Neural cell (in vitro differentiated cells): ENCODE data around the gene ADAMTS19. TPM values are rescaled to one million over a fixed set of nuclear protein-coding genes. Genes with fewer than 3 reads are reported as not detected.

Source experiments
- H2AFZ ChIP-seq: fragments of 200-600, 300-800 bp; sonication (generic), shearing (Covaris generic); 2 replicates; pipeline ENCODE4 v1.6.0; 2014; ENCODE audit warnings: low read depth, mild to moderate bottlenecking, antibody characterized with exemption, low read length, moderate library complexity
- H3F3A ChIP-seq: fragments of 200-600 bp; shearing (Covaris generic); 2 replicates; pipeline ENCODE4 v1.6.1; 2016; ENCODE audit warnings: mild to moderate bottlenecking, moderate library complexity, mixed read lengths, antibody characterized with exemption, low read length; ENCODE audit not compliant: insufficient read depth, poor library complexity, severe bottlenecking
- H3K27ac ChIP-seq: fragments of 200-600, 300-800 bp; sonication (generic), shearing (Covaris generic); 2 replicates; pipeline ENCODE4 v1.5.1; 2014; ENCODE audit warnings: mild to moderate bottlenecking, low read length, moderate library complexity
- H3K27me3 ChIP-seq: fragments of 300-800, 200-600 bp; sonication (generic), shearing (Covaris generic); 2 replicates; pipeline ENCODE4 v1.6.0; 2014; ENCODE audit warnings: mild to moderate bottlenecking, low read depth, low read length, moderate library complexity; ENCODE audit not compliant: insufficient read depth
- H3K36me3 ChIP-seq: fragments of 300-800, 200-600 bp; sonication (generic), shearing (Covaris generic); 2 replicates; pipeline ENCODE4 v1.5.1; 2014; ENCODE audit warnings: mild to moderate bottlenecking, antibody characterized with exemption, low read length, moderate library complexity; ENCODE audit not compliant: insufficient read depth
- H3K4me2 ChIP-seq: fragments of 300-800, 200-600 bp; sonication (generic), shearing (Covaris generic); 2 replicates; pipeline ENCODE4 v1.6.0; 2014; ENCODE audit warnings: mild to moderate bottlenecking, low read length
- H3K4me3 ChIP-seq: fragments of 300-800, 200-600 bp; sonication (generic), shearing (Covaris generic); 2 replicates; pipeline ENCODE4 v1.5.1; 2014; ENCODE audit warnings: mild to moderate bottlenecking, low read length, moderate library complexity
- H3K79me2 ChIP-seq: fragments of 200-600 bp; shearing (Covaris generic); replicated peaks from 2 replicates; pipeline ENCODE4 v1.6.0; 2014; ENCODE audit warnings: mild to moderate bottlenecking, low read length, moderate library complexity; ENCODE audit not compliant: insufficient read depth
- H3K9ac ChIP-seq: fragments of 300-800, 200-600 bp; sonication (generic), shearing (Covaris generic); 2 replicates; pipeline ENCODE4 v1.6.1; 2016; ENCODE audit warnings: mild to moderate bottlenecking, low read length, mixed read lengths
- H3K9me2 ChIP-seq: fragments of 200-600 bp; shearing (Covaris generic); 2 replicates; pipeline ENCODE4 v1.6.1; 2016; ENCODE audit warnings: mild to moderate bottlenecking, low read length, mixed read lengths; ENCODE audit not compliant: insufficient read depth
- H3K9me3 ChIP-seq: fragments of 200-600, 300-800 bp; sonication (generic), shearing (Covaris generic); 2 replicates; pipeline ENCODE4 v1.6.1; 2016; ENCODE audit warnings: mild to moderate bottlenecking, mixed run types, low read length, moderate library complexity, mixed read lengths
- H4K20me1 ChIP-seq: fragments of 200-600 bp; shearing (Covaris generic); 2 replicates; pipeline ENCODE4 v1.6.1; 2016; ENCODE audit warnings: mild to moderate bottlenecking, mixed run types; ENCODE audit not compliant: insufficient read depth
- EP300 ChIP-seq: fragments of 450-650 bp; conservative IDR thresholded peaks from 2 replicates; pipeline ENCODE4 v1.6.1; 2014; ENCODE audit warnings: antibody characterized with exemption, mild to moderate bottlenecking, moderate library complexity; ENCODE audit not compliant: poor library complexity, severe bottlenecking
- EZH2 ChIP-seq: fragments of 200-600, 300-800 bp; shearing (Covaris generic), sonication (generic); IDR thresholded peaks from 2 replicates; pipeline ENCODE4 v1.6.1; 2014; ENCODE audit warnings: antibody characterized with exemption, low read length, borderline replicate concordance, mild to moderate bottlenecking; ENCODE audit not compliant: insufficient read depth, poor library complexity, severe bottlenecking
- MXI1 ChIP-seq: fragments of 450-650 bp; conservative IDR thresholded peaks from 2 replicates; pipeline ENCODE4 v1.6.1; 2014; ENCODE audit warnings: antibody characterized with exemption, mild to moderate bottlenecking; ENCODE audit not compliant: poor library complexity, severe bottlenecking
- POLR2AphosphoS5 ChIP-seq: IDR thresholded peaks from 2 replicates; pipeline ENCODE4 v1.6.1; 2012
- RAD21 ChIP-seq: fragments of 450-650 bp; conservative IDR thresholded peaks from 2 replicates; pipeline ENCODE4 v1.6.1; 2014; ENCODE audit warnings: antibody characterized with exemption, mild to moderate bottlenecking, moderate library complexity
- SMC3 ChIP-seq: fragments of 450-650 bp; conservative IDR thresholded peaks from 2 replicates; pipeline ENCODE4 v1.6.1; 2014; ENCODE audit warnings: antibody characterized with exemption, mild to moderate bottlenecking, moderate library complexity; ENCODE audit not compliant: poor library complexity
- TAF1 ChIP-seq: IDR thresholded peaks from 2 replicates; pipeline ENCODE4 v1.6.1; 2012; ENCODE audit warnings: low read depth
- polyA plus RNA-seq: library from polyadenylated mRNA; depleted of rRNA; stranded (reverse); fragments of >200 nt; gene quantifications from 2 replicates; pipeline ENCODE4 v1.2.3, GENCODE V29; 2014
- TF ChIP-seq, protein P1 (sequence below): IDR thresholded peaks from 2 replicates; pipeline ENCODE4 v1.6.1; 2012; ENCODE audit warnings: borderline replicate concordance
- TF ChIP-seq, protein P2 (sequence below): fragments of 450-650 bp; IDR thresholded peaks from 2 replicates; pipeline ENCODE4 v1.5.1; 2014; ENCODE audit warnings: antibody characterized with exemption, mild to moderate bottlenecking, moderate library complexity; ENCODE audit not compliant: poor library complexity, severe bottlenecking

Gene ADAMTS19
- polyA plus RNA-seq, 1 donor from 2014 or later = 0.12 TPM

DNA sequence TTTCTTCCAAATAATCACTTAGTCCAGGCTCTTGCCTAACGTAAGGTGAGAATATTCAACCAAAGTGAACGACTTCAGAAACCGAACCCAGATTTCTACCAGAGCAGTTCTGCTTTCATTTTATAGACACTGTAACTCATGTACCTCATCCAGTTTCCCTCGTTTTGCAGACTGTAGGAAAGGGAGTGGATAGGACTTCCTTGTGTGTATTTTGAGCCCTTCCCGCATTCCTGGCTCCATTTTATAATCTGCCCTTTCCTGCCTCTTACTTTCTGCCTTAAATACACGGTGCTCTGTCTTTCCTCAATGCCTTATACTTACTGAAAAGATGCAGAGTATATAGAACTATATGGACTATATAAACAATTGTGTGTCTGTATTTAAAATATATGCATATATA is 308.6 kb downstream of the ADAMTS19 start:
- Histone ChIP-seq H3K4me2 (no peak overlapping the region), H3K9me2 (no peaks in the 10 kb centered on the region), H3K9ac (no peak overlapping the region), H3K79me2 (no peaks in the 10 kb centered on the region), H4K20me1 (no peaks in the 10 kb centered on the region), H3F3A (no peaks in the 10 kb centered on the region), H3K27me3 (no peaks in the 10 kb centered on the region), H3K36me3 (no peaks in the 10 kb centered on the region), H3K9me3 (no peaks in the 10 kb centered on the region), H2AFZ (no peak overlapping the region), H3K4me3 (no peak overlapping the region), H3K27ac (no peak overlapping the region)
- TF ChIP-seq, protein P1, sequence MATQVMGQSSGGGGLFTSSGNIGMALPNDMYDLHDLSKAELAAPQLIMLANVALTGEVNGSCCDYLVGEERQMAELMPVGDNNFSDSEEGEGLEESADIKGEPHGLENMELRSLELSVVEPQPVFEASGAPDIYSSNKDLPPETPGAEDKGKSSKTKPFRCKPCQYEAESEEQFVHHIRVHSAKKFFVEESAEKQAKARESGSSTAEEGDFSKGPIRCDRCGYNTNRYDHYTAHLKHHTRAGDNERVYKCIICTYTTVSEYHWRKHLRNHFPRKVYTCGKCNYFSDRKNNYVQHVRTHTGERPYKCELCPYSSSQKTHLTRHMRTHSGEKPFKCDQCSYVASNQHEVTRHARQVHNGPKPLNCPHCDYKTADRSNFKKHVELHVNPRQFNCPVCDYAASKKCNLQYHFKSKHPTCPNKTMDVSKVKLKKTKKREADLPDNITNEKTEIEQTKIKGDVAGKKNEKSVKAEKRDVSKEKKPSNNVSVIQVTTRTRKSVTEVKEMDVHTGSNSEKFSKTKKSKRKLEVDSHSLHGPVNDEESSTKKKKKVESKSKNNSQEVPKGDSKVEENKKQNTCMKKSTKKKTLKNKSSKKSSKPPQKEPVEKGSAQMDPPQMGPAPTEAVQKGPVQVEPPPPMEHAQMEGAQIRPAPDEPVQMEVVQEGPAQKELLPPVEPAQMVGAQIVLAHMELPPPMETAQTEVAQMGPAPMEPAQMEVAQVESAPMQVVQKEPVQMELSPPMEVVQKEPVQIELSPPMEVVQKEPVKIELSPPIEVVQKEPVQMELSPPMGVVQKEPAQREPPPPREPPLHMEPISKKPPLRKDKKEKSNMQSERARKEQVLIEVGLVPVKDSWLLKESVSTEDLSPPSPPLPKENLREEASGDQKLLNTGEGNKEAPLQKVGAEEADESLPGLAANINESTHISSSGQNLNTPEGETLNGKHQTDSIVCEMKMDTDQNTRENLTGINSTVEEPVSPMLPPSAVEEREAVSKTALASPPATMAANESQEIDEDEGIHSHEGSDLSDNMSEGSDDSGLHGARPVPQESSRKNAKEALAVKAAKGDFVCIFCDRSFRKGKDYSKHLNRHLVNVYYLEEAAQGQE = no peak
- TF ChIP-seq TAF1 = no peak
- TF ChIP-seq, protein P2, sequence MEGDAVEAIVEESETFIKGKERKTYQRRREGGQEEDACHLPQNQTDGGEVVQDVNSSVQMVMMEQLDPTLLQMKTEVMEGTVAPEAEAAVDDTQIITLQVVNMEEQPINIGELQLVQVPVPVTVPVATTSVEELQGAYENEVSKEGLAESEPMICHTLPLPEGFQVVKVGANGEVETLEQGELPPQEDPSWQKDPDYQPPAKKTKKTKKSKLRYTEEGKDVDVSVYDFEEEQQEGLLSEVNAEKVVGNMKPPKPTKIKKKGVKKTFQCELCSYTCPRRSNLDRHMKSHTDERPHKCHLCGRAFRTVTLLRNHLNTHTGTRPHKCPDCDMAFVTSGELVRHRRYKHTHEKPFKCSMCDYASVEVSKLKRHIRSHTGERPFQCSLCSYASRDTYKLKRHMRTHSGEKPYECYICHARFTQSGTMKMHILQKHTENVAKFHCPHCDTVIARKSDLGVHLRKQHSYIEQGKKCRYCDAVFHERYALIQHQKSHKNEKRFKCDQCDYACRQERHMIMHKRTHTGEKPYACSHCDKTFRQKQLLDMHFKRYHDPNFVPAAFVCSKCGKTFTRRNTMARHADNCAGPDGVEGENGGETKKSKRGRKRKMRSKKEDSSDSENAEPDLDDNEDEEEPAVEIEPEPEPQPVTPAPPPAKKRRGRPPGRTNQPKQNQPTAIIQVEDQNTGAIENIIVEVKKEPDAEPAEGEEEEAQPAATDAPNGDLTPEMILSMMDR = no peak
- TF ChIP-seq POLR2AphosphoS5 = no peak
- no peak for TF ChIP-seq EP300

DNA sequence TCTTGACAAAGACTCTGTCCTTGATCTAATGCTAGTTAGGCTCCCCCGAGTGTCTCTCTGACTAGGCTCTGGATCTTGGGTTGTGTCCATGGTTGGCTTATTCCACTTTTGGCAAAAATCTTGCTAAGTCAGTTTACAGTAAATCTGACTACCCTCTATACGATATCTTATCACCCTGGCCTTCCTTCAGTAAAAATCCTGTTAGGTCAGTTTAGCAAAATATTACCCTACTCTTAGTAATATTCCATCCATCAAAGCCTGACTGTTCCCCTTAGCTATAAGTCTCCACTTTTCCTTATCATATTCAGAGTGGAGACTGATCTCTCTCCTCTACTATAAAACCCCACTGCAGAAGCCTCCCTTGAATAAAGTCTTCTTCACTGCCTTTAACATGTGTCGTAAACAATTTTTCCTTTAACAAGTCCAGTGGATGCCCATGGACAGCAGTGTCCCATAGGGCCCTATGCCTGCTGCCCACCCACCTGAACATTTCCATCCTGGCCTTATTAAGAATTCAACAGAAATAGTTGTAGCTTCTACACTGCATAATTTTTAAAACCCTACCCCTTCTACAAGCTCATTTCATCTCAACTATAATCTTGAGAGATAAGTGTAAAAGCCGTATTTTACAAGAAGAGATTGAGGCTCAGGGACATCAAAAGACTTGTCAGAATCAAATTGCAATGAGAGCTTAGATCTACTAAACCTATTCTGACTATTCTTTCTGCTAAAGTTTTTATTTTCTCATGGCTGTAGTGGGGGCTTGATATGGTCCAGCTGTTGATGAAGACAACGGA is 310.1 kb downstream of the ADAMTS19 start:
- Histone ChIP-seq H3K27me3 (no peaks in the 10 kb centered on the region), H3K36me3 (no peaks in the 10 kb centered on the region), H3K9me3 (no peaks in the 10 kb centered on the region), H3K27ac (no peak overlapping the region), H4K20me1 (no peaks in the 10 kb centered on the region), H3K9ac (no peak overlapping the region), H3F3A (no peaks in the 10 kb centered on the region), H3K4me3 (no peak overlapping the region), H3K79me2 (no peaks in the 10 kb centered on the region), H2AFZ (no peak overlapping the region), H3K4me2 (no peak overlapping the region), H3K9me2 (no peaks in the 10 kb centered on the region)
- no peak for TF ChIP-seq TAF1
- TF ChIP-seq, protein P2 = no peak
- no peak for TF ChIP-seq EP300
- no peak for TF ChIP-seq MXI1
- TF ChIP-seq, protein P1 = no peak
- TF ChIP-seq RAD21 = no peak
- TF ChIP-seq EZH2 = no peak
- TF ChIP-seq POLR2AphosphoS5 = no peak
- no peak for TF ChIP-seq SMC3
